Heart right ventricle (tissue), 16 donors: ENCODE measurements around the gene KCTD6. TPM values are rescaled to one million over a fixed set of nuclear protein-coding genes. Genes with fewer than 3 reads are reported as not detected.

Source experiments
- ATAC-seq, 8 donors: fragments of 200-7000 bp; cut with Tn5 transposase; one replicate each; pipeline ENCODE4 v1.9.1; 2020; ENCODE audit warnings: mild to moderate bottlenecking in 8 of 8, moderate library complexity in 8 of 8, moderate number of reproducible peaks in 1 of 8
- DNase-seq, 2 donors: peaks; one replicate each; pipeline ENCODE4 v3.0.0-alpha.2; 2020
- H3K27ac ChIP-seq, 10 donors: fragments of 200-600 bp; sonication (generic) in 2 of 10; one replicate each; pipeline versions ENCODE4 v1.5.0 to v1.8.0; 2020 to 2022; ENCODE audit warnings: mild to moderate bottlenecking in 3 of 10
- H3K27me3 ChIP-seq, 7 donors: fragments of 200-600 bp; one replicate each; pipeline ENCODE4 v1.8.0; 2021 to 2022; ENCODE audit warnings: mild to moderate bottlenecking in 2 of 7
- H3K36me3 ChIP-seq, 9 donors: fragments of 200-600 bp; sonication (generic) in 1 of 9; one replicate each; pipeline versions ENCODE4 v1.5.0 to v1.8.0; 2020 to 2022; ENCODE audit warnings: mild to moderate bottlenecking in 2 of 9
- H3K4me1 ChIP-seq, 9 donors: fragments of 200-600 bp; sonication (generic) in 1 of 9; one replicate each; pipeline versions ENCODE4 v1.5.0 to v1.8.0; 2020 to 2022; ENCODE audit warnings: mild to moderate bottlenecking in 4 of 9
- H3K4me3 ChIP-seq, 10 donors: fragments of 200-600 bp; sonication (generic) in 2 of 10; one replicate each; pipeline versions ENCODE4 v1.5.0 to v1.8.0; 2020 to 2022; ENCODE audit warnings: mild to moderate bottlenecking in 7 of 10, moderate library complexity in 2 of 10
- H3K9me3 ChIP-seq, 11 donors: fragments of 200-600 bp in 10 of 11; sonication (generic) in 2 of 11; one replicate each; pipeline versions ENCODE4 v1.5.0 to v1.8.0; 2013 to 2022; ENCODE audit warnings: mild to moderate bottlenecking in 2 of 11, control low read depth in 1 of 11, moderate library complexity in 1 of 11
- WGBS, 2 donors: extraction: QIAGEN DNeasy Blood & Tissue Kit; methylation state at CpG; one replicate each; pipeline ENCODE4 v1.1.7; 2013; ENCODE audit warnings: inconsistent platforms in 1 of 2; 5-methylcytosine and 5-hydroxymethylcytosine counted together
- intact Hi-C, 10 donors: fragments of 100-400 bp; cut with DNase I; formaldehyde crosslinking; loops; one replicate each; pipeline versions ENCODE4 v1.11.1 to v1.14.2; 2022
- polyA plus RNA-seq, 2 donors: library from polyadenylated mRNA; stranded (reverse); fragments of 200-250 nt; gene quantifications; one replicate each; pipeline ENCODE4 v1.2.3, GENCODE V29; 2013
- total RNA-seq, 10 donors: library from RNA; stranded (reverse); fragmentation: NEBNext Ultra II Directional in 3 of 10; extraction: Animal tissue kit (Norgen Biotek cat#: 25700) in 3 of 10; gene quantifications; one replicate each; pipeline versions ENCODE4 v1.2.1 to v1.2.4, GENCODE V29; 2021 to 2023
- TF ChIP-seq, protein P1 (sequence below), 9 donors: fragments of 200-600 bp; sonication (generic) in 2 of 9; IDR thresholded peaks; one replicate each; pipeline versions ENCODE4 v1.5.0 to v1.8.0; 2021 to 2022; ENCODE audit warnings: antibody characterized with exemption in 9 of 9, mild to moderate bottlenecking in 5 of 9, moderate library complexity in 1 of 9
- donor health status: Arrhythmogenic right ventricular cardiomyopathy.
- donor health status: ischemic (EF 13 %, LVEDD 7.1; RV severe dilation, severe dysfunction).
- donor health status: healthy with polysubstance abuse.
- donor health status: DM: no; HTN: yes; CAD: no.
- donor health status: DM: no; HTN: no; CAD: no.
- donor health status: ischemic (EF 25% LVEDD 6.9; RV normal size, moderate dysfunction).
- donor health status: ischemic (EF 25% LVEDD 5.7; RV mildly dilated, moderate dysfunction).
- donor health status: healthy.
- donor health status: DM: yes; HTN: yes; CAD: no.
- donor health status: Ischemic cardiomyopathy.
- donor health status: ischemic (EF 35%, LVEDD 5.7; RV mildly dilated, moderate dysfunction).
- donor health status: nonischemic (EF 11% LVEDD 7.7; RV severe dilation, severe dysfunction).
- donor health status: DM: yes; HTN: yes; CAD: no.
- donor health status: PGD.
- donor health status: ischemic (EF 29% LVEDD 5.4; RV normal size, mild dysfunction).
- donor health status: nonischemic (EF 23%, LVEDD 6.1; RV moderate dilation, normal function).

The KCTD6 gene
- total and polyA plus RNA-seq, 12 donors, result 3.6 to 12.7 (median 7.2) TPM

DNA sequence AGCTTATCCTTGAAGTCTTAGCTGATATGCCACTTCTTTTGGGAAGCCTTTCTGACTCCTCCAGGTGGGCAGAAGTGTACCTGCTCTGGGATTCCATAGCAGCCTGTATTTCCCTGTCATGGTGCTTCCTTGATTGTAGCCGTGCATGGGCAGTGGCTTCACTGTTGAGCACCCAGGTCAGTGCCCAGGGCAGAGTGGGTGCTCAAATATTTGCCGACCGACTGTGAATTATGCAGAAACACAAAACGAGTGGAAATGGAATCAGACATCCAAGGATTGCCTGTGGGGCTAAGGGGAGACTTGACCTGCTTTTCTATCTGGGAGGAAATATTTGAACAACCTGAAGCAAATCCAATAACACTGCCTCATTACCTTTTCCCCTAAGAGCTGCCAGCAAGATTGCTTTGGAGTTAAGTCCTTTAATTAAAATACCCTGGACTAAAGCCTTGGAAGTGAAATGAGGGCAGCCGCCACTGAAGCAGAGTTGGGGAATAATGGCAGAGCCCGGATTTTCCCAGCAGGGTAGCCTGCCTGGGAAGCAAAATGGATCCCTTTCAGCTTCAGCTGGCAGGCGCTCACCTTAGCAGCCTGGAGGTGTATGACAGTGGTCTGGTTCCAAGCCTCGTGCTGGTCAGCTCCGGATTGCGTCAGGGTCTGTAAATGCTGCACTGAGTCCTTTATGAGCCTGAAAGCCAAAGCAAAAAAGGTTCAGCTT lies 30.2 kb downstream of the KCTD6 start:
- ATAC-seq, result no peak
- intact Hi-C loops, result loop anchor here in 1 of 10 donors (10.0 kb wide), 1 partner anchor 197 kb away; no protein-coding TSS in a partner anchor
- TF ChIP-seq, protein P1, sequence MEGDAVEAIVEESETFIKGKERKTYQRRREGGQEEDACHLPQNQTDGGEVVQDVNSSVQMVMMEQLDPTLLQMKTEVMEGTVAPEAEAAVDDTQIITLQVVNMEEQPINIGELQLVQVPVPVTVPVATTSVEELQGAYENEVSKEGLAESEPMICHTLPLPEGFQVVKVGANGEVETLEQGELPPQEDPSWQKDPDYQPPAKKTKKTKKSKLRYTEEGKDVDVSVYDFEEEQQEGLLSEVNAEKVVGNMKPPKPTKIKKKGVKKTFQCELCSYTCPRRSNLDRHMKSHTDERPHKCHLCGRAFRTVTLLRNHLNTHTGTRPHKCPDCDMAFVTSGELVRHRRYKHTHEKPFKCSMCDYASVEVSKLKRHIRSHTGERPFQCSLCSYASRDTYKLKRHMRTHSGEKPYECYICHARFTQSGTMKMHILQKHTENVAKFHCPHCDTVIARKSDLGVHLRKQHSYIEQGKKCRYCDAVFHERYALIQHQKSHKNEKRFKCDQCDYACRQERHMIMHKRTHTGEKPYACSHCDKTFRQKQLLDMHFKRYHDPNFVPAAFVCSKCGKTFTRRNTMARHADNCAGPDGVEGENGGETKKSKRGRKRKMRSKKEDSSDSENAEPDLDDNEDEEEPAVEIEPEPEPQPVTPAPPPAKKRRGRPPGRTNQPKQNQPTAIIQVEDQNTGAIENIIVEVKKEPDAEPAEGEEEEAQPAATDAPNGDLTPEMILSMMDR (IDR thresholded peaks at IDR 0.05), result no peak
- Histone ChIP-seq H3K4me3 (no peak overlapping the region), H3K9me3 (no peaks in the 10 kb centered on the region), H3K27ac (no peak overlapping the region), H3K36me3 (peaks cover 0 to 100% (median 54%) of the 10 kb centered on the region in 9 donors), H3K27me3 (no peaks in the 10 kb centered on the region), H3K4me1 (peaks cover 0 to 15% (median 0%) of the 10 kb centered on the region in 9 donors)
- no peak for DNase-seq
- WGBS, 2 donors, result 81 to 86% methylated on average over 10 of the region's 10 CpGs

DNA sequence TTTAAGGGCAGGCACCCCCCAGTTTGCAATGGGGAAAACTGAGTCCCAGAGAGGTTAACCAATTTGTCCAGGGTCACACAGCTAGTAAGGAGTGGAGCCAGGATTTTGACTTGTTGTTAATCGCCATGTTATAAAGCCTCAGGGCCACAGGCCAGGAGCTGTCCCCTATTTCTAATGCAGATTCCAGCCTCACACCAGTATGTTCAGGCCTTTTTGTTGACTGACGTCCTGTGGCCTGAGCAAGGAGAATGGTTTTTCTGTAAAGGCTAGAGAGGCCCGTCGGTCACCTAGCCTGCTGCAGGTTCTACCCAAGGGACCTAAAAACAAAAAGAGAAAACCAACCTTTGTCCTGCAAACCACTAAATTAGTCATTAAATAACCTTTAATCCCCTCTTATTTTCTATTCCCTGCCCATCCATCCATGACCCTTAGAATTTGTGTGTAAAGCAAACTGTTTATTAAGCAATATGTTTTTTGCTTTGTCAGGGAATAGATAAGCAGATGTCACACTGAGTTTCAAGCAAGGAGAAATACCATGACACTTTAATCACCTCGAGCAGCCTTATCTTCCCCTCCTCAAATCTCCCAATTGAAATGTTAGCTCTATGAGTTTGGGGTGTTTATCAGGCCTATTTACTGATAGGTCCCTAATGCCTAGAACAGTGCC lies 31.0 kb downstream of the KCTD6 start:
- Histone ChIP-seq H3K27me3 (no peaks in the 10 kb centered on the region), H3K27ac (no peak overlapping the region), H3K4me3 (no peak overlapping the region), H3K4me1 (peaks cover 0 to 15% (median 0%) of the 10 kb centered on the region in 9 donors), H3K9me3 (no peaks in the 10 kb centered on the region), H3K36me3 (peaks cover 0 to 100% (median 58%) of the 10 kb centered on the region in 9 donors)
- TF ChIP-seq, protein P1 (IDR thresholded peaks at IDR 0.05), result no peak
- 80 to 84% methylated on average over 5 of the region's 5 CpGs for WGBS, 2 donors
- intact Hi-C loops, result loop anchor here in 1 of 10 donors (10.0 kb wide), 1 partner anchor 198 kb away; no protein-coding TSS in a partner anchor
- DNase-seq (no peak), ATAC-seq (no peak)

DNA sequence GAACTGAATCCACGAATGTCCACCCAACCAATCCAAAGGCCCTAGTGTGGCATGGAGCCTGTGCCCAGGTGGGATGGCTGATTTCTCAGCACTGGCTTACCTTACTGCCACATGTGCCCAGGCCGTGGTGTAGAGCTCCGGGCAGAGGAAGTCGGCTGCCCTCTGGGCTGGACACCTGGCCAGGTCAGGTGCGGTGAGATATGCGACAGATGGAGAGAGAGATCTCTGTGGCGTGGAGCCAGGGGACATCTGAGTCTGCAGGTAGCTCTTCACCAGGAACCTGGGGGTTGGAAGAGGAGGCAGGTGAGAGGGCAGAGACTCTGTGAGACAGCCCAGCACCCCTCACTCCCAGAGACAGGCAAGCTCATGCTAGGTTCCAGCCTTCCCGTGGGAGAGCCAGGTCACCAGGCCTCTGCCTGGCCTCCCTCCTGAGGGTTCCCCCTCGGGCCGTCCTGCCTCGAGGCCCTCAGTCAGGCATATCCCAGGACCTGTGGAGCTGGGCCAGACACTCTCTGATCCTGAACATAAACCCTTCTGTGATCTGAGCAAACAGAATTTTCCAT lies 32.5 kb downstream of the KCTD6 start:
- 91 to 94% methylated on average over 11 of the region's 11 CpGs for WGBS, 2 donors
- H3K36me3 ChIP-seq, result peaks cover 0 to 100% (median 47%) of the 10 kb centered on the region in 9 donors
- no peak for ATAC-seq

More for the DNA sequence above, 32.5 kb downstream of the KCTD6 start:
- no peak for DNase-seq
- H3K4me3 ChIP-seq, result no peak overlapping the region
- TF ChIP-seq, protein P1 (IDR thresholded peaks at IDR 0.05), result no peak
- intact Hi-C loops, result loop anchor here in 1 of 10 donors (10.0 kb wide), 1 partner anchor 200 kb away; no protein-coding TSS in a partner anchor
- no peaks in the 10 kb centered on the region for H3K9me3 ChIP-seq
- H3K27ac ChIP-seq, result no peak overlapping the region
- no peaks in the 10 kb centered on the region for H3K27me3 ChIP-seq
- H3K4me1 ChIP-seq, result peaks cover 0 to 23% (median 10%) of the 10 kb centered on the region in 9 donors
